ENCODE results near the gene USE1. TPM values are rescaled to one million over a fixed set of nuclear protein-coding genes. Genes with fewer than 3 reads are reported as not detected.
A peak's percentile ranks its signal among the peaks of the same experiment; 100 is the strongest.

USE1 gene
- total and polyA plus RNA-seq, 2 of the 4 experiments (the other 2 are of a cell fraction): 17.2 to 24.2 TPM

GRCh38 chr19:17202713-17203112, 12.4 kb upstream of the USE1 start:
- Histone ChIP-seq H3K9me3 (ENCODE audit: control insufficient read depth, insufficient read depth, low read length) (no peaks in the 10 kb centered on the region), H3K56ac (ENCODE audit: extremely low read depth, insufficient read depth, low read length) (no peak overlapping the region), H2BK120ac (ENCODE audit: low read depth, low read length) (no peak overlapping the region), H3K27ac (ENCODE audit: insufficient read depth, low read length) (no peak overlapping the region), H3K79me1 (ENCODE audit: low read depth in 1 of 2, low read length in 2 of 2) (peaks cover 6 to 20% of the 10 kb centered on the region in 2 experiments; a peak in 3 of 4 replicates), H3K14ac (replicated peaks; ENCODE audit: low read depth, low read length) (no peak overlapping the region), H2BK20ac (ENCODE audit: low read depth, low read length) (no peak overlapping the region), H2AK9ac (replicated peaks; ENCODE audit: low read depth, low read length, poor library complexity) (peak overlapping the region; percentile 55), H4K91ac (ENCODE audit: insufficient read depth, low read depth, low read length) (no peak overlapping the region), H4K20me1 (ENCODE audit: insufficient read depth, low read length) (peaks cover 12% of the 10 kb centered on the region), H3K4me2 (ENCODE audit: low read depth, low read length) (no peak overlapping the region), H4K5ac (ENCODE audit: low read depth, low read length) (no peak overlapping the region), H3K27me3 (ENCODE audit: control insufficient read depth, insufficient read depth, low read length) (no peaks in the 10 kb centered on the region), H3K4me1 (ENCODE audit: control insufficient read depth, insufficient read depth, low read length) (no peaks in the 10 kb centered on the region), H2AFZ (replicated peaks; ENCODE audit: low read length, poor library complexity) (peak overlapping the region; percentile 21), H3K36me3 (ENCODE audit: control insufficient read depth, insufficient read depth, low read length) (peaks cover 84% of the 10 kb centered on the region), H4K8ac (ENCODE audit: low read depth in 2 of 2, low read length in 2 of 2) (no peak overlapping the region), H2BK5ac (ENCODE audit: low read depth, low read length, poor library complexity, severe bottlenecking) (no peak overlapping the region), H3K9ac (ENCODE audit: low read depth, low read length) (no peak overlapping the region), H3K4me3 (ENCODE audit: insufficient read depth, low read depth, low read length) (no peak overlapping the region), H2AK5ac (ENCODE audit: low read depth, low read length) (no peak overlapping the region), H3K4ac (ENCODE audit: low read depth, low read length) (no peak overlapping the region), H3K9me1 (ENCODE audit: insufficient read depth, low read length) (peaks cover 3% of the 10 kb centered on the region; the same call in 1 of the 2 replicates), H3K18ac (ENCODE audit: low read depth, low read length) (no peak overlapping the region), H2BK15ac (ENCODE audit: low read depth, low read length) (no peak overlapping the region), H3K23ac (ENCODE audit: low read depth, low read length) (no peak overlapping the region)
- TF ChIP-seq MXI1 (IDR thresholded peaks at IDR 0.05; ENCODE audit: borderline replicate concordance, low read depth, low read length) (no peak), FOS (IDR thresholded peaks at IDR 0.05; ENCODE audit: low read depth, low read length) (no peak), RCOR1 (IDR thresholded peaks at IDR 0.05; ENCODE audit: insufficient replicate concordance, low read length) (no peak), SMC3 (IDR thresholded peaks at IDR 0.05; ENCODE audit: low read depth, low read length) (no peak), RAD21 (IDR thresholded peaks at IDR 0.05; ENCODE audit: low read length) (no peak), RFX5 (IDR thresholded peaks at IDR 0.05; ENCODE audit: low read depth, low read length) (no peak), CEBPB (IDR thresholded peaks at IDR 0.05; ENCODE audit: low read depth, low read length) (no peak), CTCF (conservative IDR thresholded peaks at IDR 0.05; ENCODE audit: low read depth, low read length) (no peak), CHD1 (IDR thresholded peaks at IDR 0.05; ENCODE audit: low read depth, low read length) (no peak), NFE2L2 (IDR thresholded peaks at IDR 0.05; ENCODE audit: low read depth, low read length) (no peak), POLR2A (IDR thresholded peaks at IDR 0.05; ENCODE audit: low read depth, low read length) (no peak), BHLHE40 (IDR thresholded peaks at IDR 0.05; ENCODE audit: low read depth, low read length) (no peak), MAZ (IDR thresholded peaks at IDR 0.05; ENCODE audit: borderline replicate concordance, low read depth, low read length) (no peak), USF2 (IDR thresholded peaks at IDR 0.05; ENCODE audit: low read depth, low read length) (no peak)
- CTCF ChIA-PET: no interaction called here
- no TSS peak for BruUV-seq (replicated peaks)
- WGBS, 2 experiments (ENCODE audit: extremely low coverage in 2 of 2, insufficient read length in 1 of 2): 96% methylated on average over 15 of the region's 17 CpGs; no CpG with 5 or more reads in 1 of the 2 experiments
- DNase-seq (no peak), ATAC-seq (ENCODE audit: low read depth) (no peak)
- in situ Hi-C loops (cut with MboI; ENCODE audit: low sequenced_read_pairs): loop anchor here (10.0 kb wide), 1 partner anchor 82 kb away; the partner anchor contains the start of gene ANKLE1
- dilution Hi-C loops (cut with HindIII; ENCODE audit: low sequenced_read_pairs, unreplicated experiment): no loop called here
- POLR2A ChIA-PET (ENCODE audit: unreplicated experiment): no interaction called here
- intact Hi-C loops (cut with micrococcal nuclease): no loop called here

Measured in IMR-90 (cell line).